ACHN (cell line): ENCODE results near the gene MMP17.
"Not testable (repeated sequence)": the region's sequence is repeated elsewhere in the genome, so short reads cannot be mapped to it uniquely, and the experiment has no call there.

Experiments used
- DNase-seq: peaks from one replicate; pipeline ENCODE4 v3.0.0-alpha.2; 2015
- in situ Hi-C: cut with HindIII; loops from 2 replicates; pipeline ENCODE4 v1.10.0; 2017; ENCODE audit warnings: low sequenced_read_pairs, low pct_ligation_motif_present, low pct_unique_long_range_greater_than_20kb

Gene MMP17

DNA sequence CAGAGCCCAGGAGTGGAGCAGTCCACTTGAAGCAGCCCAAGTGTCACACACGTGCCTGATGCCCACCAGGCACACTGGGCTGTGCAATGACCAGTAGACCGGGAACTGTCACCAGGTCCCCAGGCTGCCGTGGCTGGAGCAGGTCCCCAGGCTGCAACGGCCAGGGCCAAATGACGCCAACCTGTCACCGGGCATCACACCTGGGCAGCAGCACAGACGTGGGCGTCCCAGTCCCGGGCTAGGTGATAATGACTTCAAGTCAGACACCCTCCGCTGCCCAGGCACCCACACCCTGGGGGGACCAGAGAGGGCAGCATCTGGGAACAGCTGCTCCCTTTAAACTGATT, 30.6 kb upstream of the MMP17 start:
- no peak for DNase-seq
- in situ Hi-C loops = no loop called here

DNA sequence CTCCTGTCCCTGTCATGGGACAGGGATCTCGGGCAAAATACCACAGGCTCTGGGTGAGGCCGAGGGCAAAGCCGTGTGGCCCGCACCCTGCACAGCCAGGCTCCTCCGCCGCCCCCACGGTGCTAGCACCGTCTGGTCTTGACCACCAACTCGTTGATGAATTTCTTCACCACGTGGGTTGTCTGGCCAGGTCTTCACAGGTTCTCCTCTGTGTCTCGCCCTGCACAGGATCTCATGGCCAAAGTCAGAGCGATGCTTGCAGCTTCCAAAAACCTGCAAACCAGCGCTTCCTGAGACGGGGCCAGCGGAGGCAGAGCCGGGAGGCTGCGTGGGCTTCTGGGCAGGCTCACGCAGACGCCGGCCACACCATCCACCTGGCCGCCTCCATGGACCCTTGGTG, 29.0 kb upstream of the MMP17 start:
- no peak for DNase-seq
- in situ Hi-C loops = no loop called here

DNA sequence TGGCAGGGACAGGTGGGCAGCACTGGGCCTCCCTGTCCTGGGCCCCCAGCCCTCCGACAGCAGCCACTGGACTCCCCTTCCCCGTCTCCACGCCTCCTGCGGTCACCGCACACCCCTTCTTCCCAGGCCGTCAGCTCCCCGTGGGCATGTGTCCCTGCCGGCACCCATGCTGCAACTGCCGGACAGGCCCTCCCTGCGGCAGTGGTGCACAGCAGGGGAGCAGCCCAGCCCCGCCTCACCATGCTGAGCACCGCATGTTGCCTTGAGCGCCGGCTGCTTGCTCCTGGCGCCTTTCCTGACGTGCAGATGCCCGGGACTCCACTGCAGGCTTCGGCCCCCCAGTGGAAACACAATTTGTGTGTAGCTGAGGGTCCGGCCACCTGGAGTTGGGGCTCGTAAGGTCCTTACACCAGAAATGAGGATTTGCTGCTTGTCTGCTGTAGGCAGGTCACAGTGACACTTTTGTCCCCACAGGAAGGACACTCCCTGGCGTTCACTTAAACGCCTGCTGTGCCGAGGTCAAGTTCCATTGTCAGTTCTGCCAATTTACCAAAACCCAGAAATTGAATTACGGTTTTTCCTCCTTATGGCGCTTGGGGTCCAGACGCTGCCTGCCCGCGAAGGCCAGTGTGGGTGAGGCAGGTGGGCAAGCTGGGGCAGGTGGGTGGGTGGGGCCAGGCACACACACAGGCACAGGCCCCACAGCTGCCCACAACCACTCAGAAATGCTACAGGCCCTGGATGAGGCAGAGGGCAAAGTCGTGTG, 28.2 kb upstream of the MMP17 start:
- no peak for DNase-seq

DNA sequence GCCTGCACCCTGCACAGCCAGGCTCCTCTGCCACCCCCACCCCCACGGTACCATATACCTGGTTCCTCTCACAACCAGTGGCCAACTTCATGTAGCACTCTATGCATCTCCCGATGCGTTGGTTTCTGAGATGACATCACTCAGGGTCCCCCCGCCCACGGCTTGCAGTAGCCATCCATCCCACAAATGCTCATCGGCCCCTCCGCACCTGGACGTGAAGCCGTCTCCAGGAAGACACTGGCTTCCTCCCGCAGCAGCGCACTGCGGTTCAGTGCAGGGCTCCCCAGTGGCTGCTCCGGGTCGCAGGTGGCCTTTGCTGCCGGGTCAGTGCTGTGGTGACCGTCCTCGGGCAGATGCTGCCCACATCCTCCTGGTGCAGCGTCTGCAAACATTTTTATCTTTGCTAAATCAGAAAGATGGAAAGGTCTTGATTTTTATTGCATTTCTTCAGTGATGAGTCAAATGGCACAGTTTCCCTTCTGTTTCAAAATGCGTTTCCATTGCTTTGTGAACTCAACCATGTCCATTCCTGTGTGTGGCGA, 27.5 kb upstream of the MMP17 start:
- no peak for DNase-seq
- in situ Hi-C loops = no loop called here

More for the DNA sequence above, 28.2 kb upstream of the MMP17 start:
- in situ Hi-C loops = no loop called here

DNA sequence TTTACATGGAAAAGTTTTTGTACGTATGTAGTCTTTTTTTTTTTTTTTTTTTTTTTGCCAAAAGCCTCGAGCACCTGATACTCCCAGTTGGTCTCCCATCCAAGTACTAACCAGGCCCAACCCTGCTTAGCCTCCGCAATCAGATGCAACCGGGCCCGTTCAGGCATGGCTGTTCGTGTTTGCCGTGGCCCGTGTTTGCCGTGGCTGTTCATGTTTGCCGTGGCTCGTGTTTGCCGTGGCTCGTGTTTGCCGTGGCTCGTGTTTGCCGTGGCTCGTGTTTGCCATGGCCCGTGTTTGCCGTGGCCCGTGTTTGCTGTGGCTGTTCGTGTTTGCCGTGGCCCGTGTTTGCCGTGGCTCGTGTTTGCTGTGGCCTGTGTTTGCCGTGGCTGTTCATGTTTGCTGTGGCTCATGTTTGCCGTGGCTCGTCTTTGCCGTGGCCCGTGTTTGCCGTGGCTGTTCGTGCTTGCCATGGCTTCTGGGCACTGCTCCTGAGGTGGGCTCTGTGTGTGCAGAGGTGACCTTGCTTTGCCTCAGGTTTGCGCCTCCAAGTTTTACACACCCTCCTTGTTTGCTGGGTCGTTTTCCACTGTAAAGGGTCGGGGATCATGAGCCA, 26.8 kb upstream of the MMP17 start:
- in situ Hi-C loops = no loop called here
- no peak for DNase-seq

DNA sequence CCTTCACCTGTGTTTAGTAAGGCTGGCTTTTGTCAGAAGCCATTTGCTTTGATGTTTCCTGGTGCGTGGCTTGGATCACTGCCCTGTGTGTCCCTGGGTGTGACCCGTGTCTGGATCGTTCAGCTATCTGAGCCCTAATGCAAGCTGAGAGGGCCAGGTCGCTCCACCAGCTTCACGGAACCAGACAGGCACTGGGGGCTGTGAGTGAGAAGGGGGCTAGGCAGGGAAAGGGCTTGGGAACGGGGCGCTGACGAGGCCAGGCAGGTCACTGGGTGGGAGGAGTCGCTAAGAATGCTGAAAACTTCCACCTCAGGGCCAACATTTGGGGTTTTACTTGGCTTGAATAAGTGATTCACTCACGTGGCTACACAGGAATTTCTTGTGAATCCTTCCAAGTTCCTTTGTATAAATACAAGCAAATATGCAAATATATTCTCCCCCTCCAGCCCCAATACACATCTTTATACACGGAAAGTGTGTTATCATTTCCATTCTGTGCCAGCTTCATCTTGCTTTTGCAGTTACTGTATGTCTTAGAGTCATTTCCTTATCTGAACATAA, 24.2 kb upstream of the MMP17 start:
- in situ Hi-C loops = no loop called here
- DNase-seq = no peak

DNA sequence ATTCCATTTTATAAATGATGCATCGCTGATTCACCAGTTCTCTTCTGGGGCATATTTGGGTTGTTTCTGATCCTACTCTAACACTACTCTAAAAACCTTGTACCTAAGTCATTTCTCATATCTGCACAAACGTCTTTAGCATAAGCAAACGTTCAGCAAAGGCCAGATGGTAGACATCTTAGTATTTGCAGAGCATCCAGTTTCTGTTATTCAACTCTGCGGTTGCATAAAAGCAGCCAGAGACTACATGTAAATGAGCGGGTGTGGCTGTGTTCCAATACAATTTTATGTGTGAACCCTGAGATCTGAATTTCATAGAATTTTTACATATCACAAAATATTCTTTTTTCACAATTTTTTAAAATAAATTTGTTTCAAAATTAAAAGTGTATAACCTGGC, 22.8 kb upstream of the MMP17 start:
- no peak for DNase-seq
- in situ Hi-C loops = no loop called here

DNA sequence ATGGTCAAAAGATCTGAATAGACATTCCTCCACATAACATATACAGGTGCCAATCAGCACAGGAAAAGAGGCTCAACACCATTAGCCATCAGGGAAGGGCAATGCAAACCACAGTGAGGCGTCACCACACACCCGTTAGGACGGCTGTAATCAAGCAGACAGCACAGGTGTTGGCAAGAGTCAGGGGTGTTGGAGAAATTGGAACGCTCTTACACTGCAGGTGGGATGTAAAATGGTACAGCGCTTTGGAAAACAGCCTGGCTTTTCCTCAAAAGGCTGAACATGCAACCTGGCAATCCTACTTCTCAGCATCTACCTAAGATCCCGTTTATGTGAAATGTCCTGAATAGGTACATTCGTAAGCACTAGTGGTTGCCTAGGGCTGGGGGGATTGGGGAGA, 21.5 kb upstream of the MMP17 start:
- in situ Hi-C loops = no loop called here
- no peak for DNase-seq

DNA sequence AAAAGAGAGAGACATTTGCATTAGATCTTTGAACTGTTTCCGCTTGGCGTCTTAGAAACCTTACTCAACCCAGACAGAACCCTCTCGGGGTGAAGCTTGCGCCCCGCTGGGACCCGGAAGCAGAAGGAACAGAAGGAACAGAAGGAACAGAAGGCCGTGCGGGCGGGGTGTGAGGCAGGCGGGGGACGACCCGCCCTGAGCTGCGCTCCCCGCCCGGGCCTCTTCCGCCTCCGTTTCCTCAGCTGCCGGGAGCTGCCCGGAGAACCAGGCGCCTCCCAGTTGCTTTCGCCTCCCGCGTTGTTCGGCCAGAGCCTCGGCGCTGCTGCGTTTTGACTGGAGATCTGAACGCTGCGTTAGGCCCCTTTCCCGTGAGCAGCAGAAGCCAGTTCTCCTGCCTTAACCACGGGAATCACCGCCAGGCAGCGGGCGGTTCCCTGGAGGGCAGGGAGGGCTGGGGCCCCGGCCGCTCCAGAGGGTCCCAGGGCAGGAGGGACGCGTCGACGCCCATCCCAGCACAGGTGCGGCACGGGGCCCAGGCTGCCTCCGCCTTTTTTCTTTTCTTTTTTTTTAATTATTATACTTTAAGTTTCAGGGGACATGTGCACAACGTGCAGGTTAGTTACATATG, 19.3 kb upstream of the MMP17 start:
- DNase-seq = no peak
- in situ Hi-C loops = no loop called here

DNA sequence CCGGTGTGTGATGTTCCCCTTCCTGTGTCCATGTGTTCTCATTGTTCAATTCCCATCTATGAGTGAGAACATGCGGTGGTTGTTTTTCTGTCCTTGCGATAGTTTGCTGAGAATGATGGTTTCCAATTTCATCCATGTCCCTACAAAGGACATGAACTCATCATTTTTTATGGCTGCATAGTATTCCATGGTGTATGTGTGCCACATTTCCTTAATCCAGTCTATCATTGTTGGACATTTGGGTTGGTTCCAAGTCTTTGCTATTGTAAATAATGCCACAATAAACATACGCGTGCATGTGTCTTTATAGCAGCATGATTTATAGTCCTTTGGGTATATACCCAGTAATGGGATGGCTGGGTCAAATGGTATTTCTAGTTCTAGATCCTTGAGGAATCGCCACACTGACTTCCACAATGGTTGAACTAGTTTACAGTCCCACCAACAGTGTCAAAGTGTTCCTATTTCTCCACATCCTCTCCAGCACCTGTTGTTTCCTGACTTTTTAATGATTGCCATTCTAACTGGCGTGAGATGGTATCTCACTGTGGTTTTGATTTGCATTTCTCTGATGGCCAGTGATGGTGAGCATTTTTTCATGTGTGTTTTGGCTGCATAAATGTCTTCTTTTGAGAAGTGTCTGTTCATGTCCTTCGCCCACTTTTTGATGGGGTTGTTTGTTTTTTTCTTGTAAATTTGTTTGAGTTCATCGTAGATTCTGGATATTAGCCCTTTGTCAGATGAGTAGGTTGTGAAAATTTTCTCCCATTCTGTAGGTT, 18.5 kb upstream of the MMP17 start:
- DNase-seq, in situ Hi-C loops: not testable (repeated sequence)

DNA sequence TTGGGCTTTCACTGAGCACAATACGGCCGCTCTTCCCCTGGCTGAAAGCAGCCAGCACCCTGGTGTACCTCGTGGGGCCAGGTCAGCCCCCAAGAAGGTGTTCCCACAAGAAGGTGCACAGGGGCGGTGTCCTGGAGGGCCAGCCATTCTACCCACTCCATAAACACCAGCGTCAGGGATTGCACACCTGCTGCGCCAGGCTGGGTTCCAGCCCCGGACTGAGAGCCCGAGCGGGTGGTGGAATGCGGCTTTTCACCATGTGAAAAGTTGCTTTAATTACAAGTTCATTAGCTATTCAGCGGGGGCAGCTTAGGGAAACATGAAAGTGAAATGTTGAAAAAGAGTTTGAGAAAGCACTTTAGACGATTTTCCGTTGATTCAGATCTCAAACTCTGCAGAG, 17.5 kb upstream of the MMP17 start:
- in situ Hi-C loops = no loop called here
- DNase-seq = no peak

DNA sequence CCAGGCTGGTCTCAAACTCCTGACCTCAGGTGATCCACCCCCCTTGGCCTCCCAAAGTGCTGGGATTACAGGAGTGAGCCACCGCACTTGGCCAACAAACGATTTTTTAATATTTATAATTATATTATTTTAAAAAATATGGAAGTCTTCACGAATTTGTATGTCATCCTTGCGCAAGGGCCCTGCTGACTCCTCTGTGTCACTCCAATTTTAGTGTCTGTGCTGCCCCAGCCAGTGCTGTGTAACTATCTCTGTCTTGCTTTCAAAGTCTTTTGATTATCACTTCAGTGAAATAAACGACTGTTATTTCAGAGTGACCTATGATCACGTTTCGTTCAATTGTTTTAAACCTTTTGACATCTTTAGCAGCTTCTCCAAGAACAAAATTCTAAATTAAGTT, 13.1 kb upstream of the MMP17 start:
- in situ Hi-C loops = no loop called here
- DNase-seq = no peak

DNA sequence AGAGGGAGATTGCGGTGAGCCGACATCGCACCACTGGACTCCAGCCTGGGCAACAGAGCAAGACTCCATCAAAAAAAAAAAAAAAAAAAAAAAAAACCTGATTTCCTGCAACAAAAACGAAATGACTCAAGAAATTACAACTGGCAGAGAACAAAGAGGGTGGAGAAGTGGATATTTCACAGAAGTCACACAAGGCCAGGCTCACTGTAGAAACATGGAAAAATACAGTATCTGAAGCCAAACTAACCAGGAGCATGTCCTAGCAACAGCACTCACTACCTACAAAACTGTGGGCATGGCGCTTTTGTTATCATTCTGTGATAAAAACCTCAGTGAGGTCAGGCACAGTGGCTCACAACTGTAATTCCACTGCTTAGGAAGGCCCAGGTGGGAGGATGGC, 11.7 kb upstream of the MMP17 start:
- no peak for DNase-seq
- in situ Hi-C loops = no loop called here

DNA sequence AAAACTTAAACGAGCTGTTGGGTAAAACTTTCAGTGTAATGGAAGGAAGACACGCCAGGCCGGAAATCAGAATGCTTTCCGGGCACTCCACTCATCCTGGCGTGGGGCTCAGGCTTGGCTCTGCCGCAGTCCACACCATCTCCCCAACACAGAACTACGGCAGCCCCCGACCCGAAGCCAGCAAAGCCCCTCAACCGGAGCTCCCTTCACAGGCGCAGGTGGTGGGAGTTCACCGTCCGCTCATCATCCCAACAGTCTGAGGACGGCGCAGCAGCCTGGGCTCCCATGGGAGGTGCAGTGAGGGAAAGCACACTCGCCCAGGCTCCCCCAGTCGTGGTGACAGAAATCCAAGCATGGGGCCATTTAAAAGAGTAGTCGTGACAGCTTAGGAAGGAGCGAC, 11.0 kb upstream of the MMP17 start:
- DNase-seq = no peak

DNA sequence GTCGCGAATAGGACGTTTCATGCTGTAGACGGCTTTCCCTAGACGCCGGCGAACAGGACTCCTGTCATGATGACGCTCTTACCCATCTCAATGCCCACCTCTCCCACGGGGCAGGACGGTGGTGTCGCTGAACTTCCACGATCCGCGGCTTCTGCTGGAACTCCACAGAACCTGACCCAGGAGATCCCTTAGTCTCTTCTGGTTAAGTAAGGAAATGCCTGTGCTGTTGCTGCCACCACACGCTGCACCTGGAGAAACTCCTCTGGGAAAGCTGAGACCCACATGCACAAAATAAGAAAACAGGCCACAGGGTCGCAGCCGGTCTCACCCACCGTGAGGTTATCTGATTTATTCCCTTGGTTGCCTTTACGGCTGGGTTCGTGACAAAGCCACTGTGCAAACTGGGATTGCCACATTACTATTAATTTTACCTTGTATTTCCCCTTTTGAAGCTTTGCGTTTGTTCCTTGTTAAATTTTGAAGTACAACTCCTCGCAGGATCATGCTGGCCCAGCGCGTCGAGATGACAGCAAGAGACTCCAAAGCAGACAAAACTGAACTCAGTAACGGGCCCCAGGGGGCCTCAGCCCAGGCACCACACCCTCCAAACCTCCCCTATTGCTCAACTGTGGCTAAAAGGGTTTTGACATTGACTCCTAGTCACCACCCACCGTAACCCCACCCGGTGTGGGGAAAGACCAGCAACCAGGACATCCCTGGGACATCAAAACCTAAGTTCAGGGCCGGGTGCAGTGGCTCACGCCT, 9.2 kb upstream of the MMP17 start:
- in situ Hi-C loops = no loop called here
- no peak for DNase-seq

More for the DNA sequence above, 11.0 kb upstream of the MMP17 start:
- in situ Hi-C loops = no loop called here

DNA sequence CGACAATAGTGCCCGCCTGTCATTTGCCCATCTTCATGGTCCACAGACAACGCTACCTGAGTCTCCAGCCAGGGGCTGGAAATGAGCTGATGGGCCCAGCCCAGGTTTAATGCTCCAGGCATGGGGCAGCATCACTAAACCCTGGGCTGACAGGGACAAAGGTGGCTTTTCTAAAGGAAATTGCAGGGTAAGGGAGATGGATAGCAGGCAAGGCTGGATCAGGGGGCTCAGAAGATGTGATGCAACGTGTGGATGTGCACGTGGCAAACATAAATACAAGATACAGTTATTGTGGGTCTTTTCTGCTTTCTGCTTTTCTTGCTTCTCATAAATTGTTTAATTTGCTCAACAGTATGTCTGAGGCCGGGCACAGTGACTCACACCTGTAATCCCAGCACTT, 3.7 kb upstream of the MMP17 start:
- in situ Hi-C loops = no loop called here
- DNase-seq = no peak

DNA sequence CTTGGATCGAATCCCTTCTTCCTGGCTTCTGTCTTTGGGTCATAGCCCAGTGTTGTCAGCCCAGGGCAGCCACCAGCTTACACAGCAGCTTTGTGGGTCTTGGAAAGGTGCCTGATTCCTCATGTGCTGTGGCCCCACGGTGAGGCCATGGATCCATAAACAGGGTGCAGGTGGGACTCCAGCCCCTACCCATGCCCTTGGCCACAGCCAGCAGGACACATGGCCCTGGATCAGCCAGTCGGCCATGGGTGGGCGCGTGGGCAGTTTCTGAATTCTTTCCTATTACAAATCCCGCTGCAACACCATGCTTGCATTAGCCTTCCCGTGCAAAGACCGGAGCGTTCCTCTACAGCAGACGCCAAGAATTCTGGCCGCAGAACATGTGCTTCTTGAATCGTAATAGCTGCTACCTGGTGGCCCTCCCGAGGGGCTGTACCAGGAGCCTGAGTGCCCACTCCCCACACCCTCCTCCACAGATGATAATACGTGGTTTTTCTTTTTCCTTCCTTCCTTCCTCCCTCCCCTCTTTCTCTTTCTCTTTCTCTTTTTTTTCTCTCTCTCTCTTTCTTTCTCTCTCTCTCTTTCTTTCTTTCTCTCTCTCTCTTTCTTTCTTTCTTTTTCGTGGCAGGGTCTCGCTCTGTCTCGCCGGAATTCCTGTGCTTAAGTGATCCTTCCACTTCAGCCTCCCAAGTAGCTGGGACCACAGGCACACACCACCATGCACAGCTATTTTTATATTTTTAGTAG, 2.9 kb upstream of the MMP17 start:
- DNase-seq = no peak
- in situ Hi-C loops = no loop called here
